Peyer's patch (tissue), 4 donors: ENCODE data around the gene BMPER. TPM values are rescaled to one million over a fixed set of nuclear protein-coding genes. Genes with fewer than 3 reads are reported as not detected.

Experiments used
- DNase-seq, 3 donors: peaks; one replicate each; pipeline ENCODE4 v3.0.0-alpha.2; 2017 to 2019
- H3K27ac ChIP-seq, 4 donors: fragments of 200-600 bp; sonication (generic); one replicate each; pipeline ENCODE4 v1.5.1; 2016 to 2019
- H3K27me3 ChIP-seq, 2 donors: fragments of 200-600 bp; sonication (generic); one replicate each; pipeline ENCODE4 v1.5.1; 2019
- H3K36me3 ChIP-seq, 3 donors: fragments of 200-600 bp; sonication (generic); one replicate each; pipeline ENCODE4 v1.5.1; 2016 to 2019
- H3K4me1 ChIP-seq, 4 donors: fragments of 200-600 bp; sonication (generic); one replicate each; pipeline ENCODE4 v1.5.1; 2016 to 2019
- H3K4me3 ChIP-seq, 4 donors: fragments of 200-600 bp; sonication (generic); 1 replicate in 3 of 4; 2 replicates in 1 of 4; pipeline ENCODE4 v1.5.1; 2016 to 2019; ENCODE audit warnings: mild to moderate bottlenecking in 1 of 4
- H3K9me3 ChIP-seq, 4 donors: fragments of 200-600 bp; sonication (generic); one replicate each; pipeline ENCODE4 v1.5.1; 2016 to 2019; ENCODE audit warnings: mild to moderate bottlenecking in 1 of 4
- CTCF ChIP-seq, 6 experiments: fragments of 450-650 bp in 4 of 6; fragments of 200-600 bp in 2 of 6; sonication (generic) in 1 of 6; IDR thresholded peaks; one replicate each; pipeline ENCODE4 v1.5.1; 2017 to 2019; ENCODE audit warnings: antibody characterized with exemption in 6 of 6, mild to moderate bottlenecking in 3 of 6, moderate library complexity in 1 of 6
- POLR2A ChIP-seq, 2 donors: fragments of 450-650 bp; IDR thresholded peaks; one replicate each; pipeline ENCODE4 v1.5.1; 2017; ENCODE audit warnings: antibody characterized with exemption in 2 of 2, mild to moderate bottlenecking in 2 of 2, moderate library complexity in 2 of 2
- total RNA-seq, 4 donors: library from RNA; depleted of rRNA; stranded (reverse); fragments of >200 nt; gene quantifications; one replicate each; pipeline ENCODE4 v1.1.0, GENCODE V29; 2016

Gene BMPER
- total RNA-seq, 4 donors from 2014 or later = 4.0 to 50.3 (median 17.6) TPM

GRCh38 chr7:33950047-33950714 is 44.8 kb downstream of the BMPER start:
- H3K36me3 ChIP-seq = no peaks in the 10 kb centered on the region
- no peaks in the 10 kb centered on the region for H3K9me3 ChIP-seq
- no peaks in the 10 kb centered on the region for H3K4me1 ChIP-seq
- no peak for DNase-seq
- H3K27ac ChIP-seq = no peak overlapping the region
- H3K4me3 ChIP-seq = no peak overlapping the region
- TF ChIP-seq POLR2A (IDR thresholded peaks at IDR 0.05) = no peak
- no peak for TF ChIP-seq CTCF (IDR thresholded peaks at IDR 0.05)
- H3K27me3 ChIP-seq = no peaks in the 10 kb centered on the region

- TF ChIP-seq POLR2A (IDR thresholded peaks at IDR 0.05) (no peak), CTCF (IDR thresholded peaks at IDR 0.05) (no peak)
Observed at GRCh38 chr7:33952824-33953223, 47.5 kb downstream of the BMPER start.

GRCh38 chr7:33958104-33958503 is 52.8 kb downstream of the BMPER start:
- no peak for TF ChIP-seq CTCF (IDR thresholded peaks at IDR 0.05)
- no peak for TF ChIP-seq POLR2A (IDR thresholded peaks at IDR 0.05)
- H3K27ac ChIP-seq = no peak overlapping the region

More at GRCh38 chr7:33952824-33953223, 47.5 kb downstream of the BMPER start:
- no peak overlapping the region for H3K27ac ChIP-seq
- no peaks in the 10 kb centered on the region for H3K9me3 ChIP-seq
- H3K27me3 ChIP-seq = no peaks in the 10 kb centered on the region
- no peak overlapping the region for H3K4me3 ChIP-seq
- no peaks in the 10 kb centered on the region for H3K4me1 ChIP-seq
- H3K36me3 ChIP-seq = no peaks in the 10 kb centered on the region
- no peak for DNase-seq

GRCh38 chr7:33959676-33960075 is 54.3 kb downstream of the BMPER start:
- no peak for DNase-seq
- no peak overlapping the region for H3K27ac ChIP-seq
- H3K36me3 ChIP-seq = no peaks in the 10 kb centered on the region
- no peaks in the 10 kb centered on the region for H3K4me1 ChIP-seq
- H3K4me3 ChIP-seq = no peak overlapping the region
- H3K9me3 ChIP-seq = no peaks in the 10 kb centered on the region
- no peaks in the 10 kb centered on the region for H3K27me3 ChIP-seq
- TF ChIP-seq CTCF (IDR thresholded peaks at IDR 0.05) = no peak
- no peak for TF ChIP-seq POLR2A (IDR thresholded peaks at IDR 0.05)

More at GRCh38 chr7:33958104-33958503, 52.8 kb downstream of the BMPER start:
- no peaks in the 10 kb centered on the region for H3K4me1 ChIP-seq
- no peak overlapping the region for H3K4me3 ChIP-seq
- no peaks in the 10 kb centered on the region for H3K36me3 ChIP-seq
- no peaks in the 10 kb centered on the region for H3K9me3 ChIP-seq
- no peaks in the 10 kb centered on the region for H3K27me3 ChIP-seq
- DNase-seq = no peak

GRCh38 chr7:33961948-33962347 is 56.6 kb downstream of the BMPER start:
- DNase-seq = no peak
- Histone ChIP-seq H3K27me3 (no peaks in the 10 kb centered on the region), H3K9me3 (no peaks in the 10 kb centered on the region), H3K4me3 (no peak overlapping the region), H3K36me3 (no peaks in the 10 kb centered on the region), H3K4me1 (no peaks in the 10 kb centered on the region), H3K27ac (no peak overlapping the region)
- TF ChIP-seq CTCF (IDR thresholded peaks at IDR 0.05) = no peak
- TF ChIP-seq POLR2A (IDR thresholded peaks at IDR 0.05) = no peak
